Peyer's patch (tissue), 4 donors: ENCODE results near the gene HDAC9.

ENCODE experiments used
- POLR2A ChIP-seq, 2 donors: fragments of 450-650 bp; IDR thresholded peaks; one replicate each; pipeline ENCODE4 v1.5.1; 2017; ENCODE audit warnings: antibody characterized with exemption in 2 of 2, mild to moderate bottlenecking in 2 of 2, moderate library complexity in 2 of 2
- TF ChIP-seq, protein P1 (sequence below), 6 experiments: fragments of 450-650 bp in 4 of 6; fragments of 200-600 bp in 2 of 6; sonication (generic) in 1 of 6; IDR thresholded peaks; one replicate each; pipeline ENCODE4 v1.5.1; 2017 to 2019; ENCODE audit warnings: antibody characterized with exemption in 6 of 6, mild to moderate bottlenecking in 3 of 6, moderate library complexity in 1 of 6

DNA sequence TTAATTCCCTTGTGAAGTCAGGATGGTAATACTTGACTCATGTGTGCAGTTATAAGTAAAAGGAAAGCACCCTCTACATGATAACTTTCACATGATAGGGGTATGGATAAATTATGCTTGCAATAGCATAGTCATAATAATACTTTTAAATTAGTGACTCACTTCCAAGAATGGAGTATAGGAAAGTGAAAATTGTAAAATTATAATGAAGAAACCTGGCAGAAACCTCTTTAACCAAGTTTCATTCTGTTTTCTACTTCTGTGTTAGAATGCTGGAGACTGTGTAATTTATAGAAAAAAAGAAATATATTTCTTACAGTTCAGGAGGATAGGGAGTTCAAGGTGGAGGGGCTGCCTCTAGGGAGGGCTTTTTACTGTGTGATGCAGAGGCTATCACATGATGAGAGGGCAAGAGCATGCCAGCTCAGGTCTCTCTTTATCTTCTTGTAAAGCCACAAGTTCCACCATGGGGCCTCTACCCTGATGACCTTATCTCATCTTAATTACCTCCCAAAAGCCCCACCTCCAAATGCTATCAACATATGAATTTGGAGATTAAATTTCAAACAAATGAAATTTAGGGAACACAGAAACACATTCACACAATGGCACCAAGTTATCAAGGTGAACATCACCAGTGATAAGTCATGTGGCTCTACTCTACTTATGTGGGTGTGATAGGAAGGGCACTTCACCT lies 43.2 kb downstream of the HDAC9 start:
- TF ChIP-seq, protein P1, sequence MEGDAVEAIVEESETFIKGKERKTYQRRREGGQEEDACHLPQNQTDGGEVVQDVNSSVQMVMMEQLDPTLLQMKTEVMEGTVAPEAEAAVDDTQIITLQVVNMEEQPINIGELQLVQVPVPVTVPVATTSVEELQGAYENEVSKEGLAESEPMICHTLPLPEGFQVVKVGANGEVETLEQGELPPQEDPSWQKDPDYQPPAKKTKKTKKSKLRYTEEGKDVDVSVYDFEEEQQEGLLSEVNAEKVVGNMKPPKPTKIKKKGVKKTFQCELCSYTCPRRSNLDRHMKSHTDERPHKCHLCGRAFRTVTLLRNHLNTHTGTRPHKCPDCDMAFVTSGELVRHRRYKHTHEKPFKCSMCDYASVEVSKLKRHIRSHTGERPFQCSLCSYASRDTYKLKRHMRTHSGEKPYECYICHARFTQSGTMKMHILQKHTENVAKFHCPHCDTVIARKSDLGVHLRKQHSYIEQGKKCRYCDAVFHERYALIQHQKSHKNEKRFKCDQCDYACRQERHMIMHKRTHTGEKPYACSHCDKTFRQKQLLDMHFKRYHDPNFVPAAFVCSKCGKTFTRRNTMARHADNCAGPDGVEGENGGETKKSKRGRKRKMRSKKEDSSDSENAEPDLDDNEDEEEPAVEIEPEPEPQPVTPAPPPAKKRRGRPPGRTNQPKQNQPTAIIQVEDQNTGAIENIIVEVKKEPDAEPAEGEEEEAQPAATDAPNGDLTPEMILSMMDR (IDR thresholded peaks at IDR 0.05) = no peak
- no peak for TF ChIP-seq POLR2A (IDR thresholded peaks at IDR 0.05)
